Astrocyte of the hippocampus (primary cell): ENCODE data around the gene RTP4.
A peak's percentile ranks its signal among the peaks of the same experiment; 100 is the strongest.

ENCODE experiments used
- DNase-seq: peaks from one replicate; pipeline ENCODE4 v3.0.0; 2011; ENCODE audit warnings: low read depth, low spot score

Gene RTP4, protein sequence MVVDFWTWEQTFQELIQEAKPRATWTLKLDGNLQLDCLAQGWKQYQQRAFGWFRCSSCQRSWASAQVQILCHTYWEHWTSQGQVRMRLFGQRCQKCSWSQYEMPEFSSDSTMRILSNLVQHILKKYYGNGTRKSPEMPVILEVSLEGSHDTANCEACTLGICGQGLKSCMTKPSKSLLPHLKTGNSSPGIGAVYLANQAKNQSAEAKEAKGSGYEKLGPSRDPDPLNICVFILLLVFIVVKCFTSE

GRCh38 chr3:187368251-187369088 lies at the start of gene RTP4:
Gene RTP4 (plus strand): TSS chr3:187368385. CDS start chr3:187368442, 57 bp downstream.
- DNase-seq = peak; percentile 47

DNA sequence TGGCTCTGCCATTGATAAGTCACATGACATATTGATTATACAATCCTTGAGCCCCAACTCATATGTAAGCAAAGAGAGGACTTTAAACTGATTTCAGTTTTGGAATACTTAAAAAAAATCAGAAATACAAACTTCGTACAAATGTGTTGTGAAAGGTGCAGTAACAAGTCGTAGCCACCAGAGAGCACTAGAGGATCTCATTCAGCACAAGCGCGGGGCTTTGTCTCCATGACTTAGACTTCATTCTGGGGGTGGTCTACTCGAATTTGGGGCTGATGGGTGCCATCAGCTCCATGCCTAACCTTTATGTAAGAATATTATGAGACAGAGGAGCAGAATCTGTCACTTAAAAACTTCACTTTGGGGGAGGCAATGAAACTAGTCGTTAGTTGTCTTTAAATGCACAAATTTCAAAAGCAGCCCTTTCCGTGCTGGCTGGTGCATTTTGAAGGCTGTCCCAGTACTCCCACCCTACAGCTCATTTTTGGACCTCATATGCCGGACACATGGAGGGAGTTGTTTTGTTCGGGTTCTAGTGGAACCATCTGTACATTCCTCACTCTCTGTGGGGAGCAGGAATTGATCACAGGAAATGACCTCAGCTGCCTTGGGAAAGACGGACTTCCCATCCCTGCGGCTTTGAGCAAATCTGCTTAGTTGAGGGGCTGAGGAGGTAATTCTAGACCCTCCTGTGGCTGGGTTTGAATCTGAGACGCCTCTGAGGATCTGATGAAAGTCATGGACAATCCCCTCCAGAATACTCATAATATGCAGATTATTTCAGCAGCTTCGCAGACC lies 49.2 kb upstream of the RTP4 start:
- DNase-seq = peak; percentile 74

GRCh38 chr3:187319699-187320302 lies 48.4 kb upstream of the RTP4 start:
- peak; percentile 86 for DNase-seq

DNA sequence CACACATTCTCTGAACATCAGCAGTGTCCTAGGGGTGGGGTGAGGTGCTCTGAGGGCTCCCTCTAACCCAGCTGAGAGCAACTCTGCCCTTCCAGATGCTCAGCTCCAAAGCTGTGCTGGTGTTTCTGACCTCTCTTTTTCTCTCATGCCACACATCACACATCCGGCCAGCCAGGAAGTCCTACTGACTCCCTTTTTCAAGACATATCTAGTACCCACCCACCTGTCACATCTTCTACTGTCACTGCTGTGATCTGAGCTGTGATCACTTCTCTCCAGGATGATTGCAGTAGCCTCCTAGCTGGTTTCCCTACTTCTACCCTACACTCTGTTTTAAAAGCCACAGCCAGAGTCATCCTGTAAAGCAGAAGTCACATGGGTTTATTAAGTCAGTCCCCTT lies 46.4 kb upstream of the RTP4 start:
- DNase-seq = no peak

DNA sequence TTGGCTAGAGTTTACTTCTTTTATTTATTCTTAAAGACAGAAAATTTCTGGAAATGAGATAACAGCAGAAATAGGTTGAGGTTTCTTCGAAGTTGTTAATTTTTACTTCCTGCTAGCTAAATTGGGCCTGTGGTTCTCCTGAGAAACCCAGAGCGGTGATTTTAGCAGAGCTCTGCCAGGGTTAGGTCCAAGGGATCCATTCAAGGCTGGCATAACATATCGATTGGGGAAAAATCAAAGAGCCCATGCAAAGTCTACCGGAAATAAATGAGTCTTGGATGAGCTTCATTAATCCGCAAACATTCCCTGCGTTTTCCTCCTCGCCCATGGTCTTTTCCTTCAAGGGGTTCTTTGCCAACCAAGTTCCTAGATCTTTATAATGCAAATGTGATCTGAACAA lies 45.9 kb upstream of the RTP4 start:
- no peak for DNase-seq

DNA sequence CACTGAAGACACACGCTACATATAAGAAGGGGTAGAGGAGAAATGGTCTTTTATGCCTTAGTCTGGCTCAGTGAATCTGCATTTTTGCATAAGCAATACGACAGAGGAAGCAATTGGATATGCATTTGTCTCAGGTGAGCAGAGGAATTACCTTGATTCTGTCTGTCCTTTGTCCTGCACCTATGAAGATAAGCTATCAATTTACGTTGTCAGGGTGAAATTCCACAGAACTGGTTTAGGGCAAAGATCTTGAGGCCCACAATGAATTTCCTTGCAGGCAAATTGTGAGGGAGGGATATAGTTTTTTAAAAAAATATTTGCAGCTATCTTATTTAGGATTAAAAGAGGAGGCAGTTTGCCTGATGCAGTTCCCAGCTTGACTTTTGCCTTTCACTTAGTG lies 45.1 kb upstream of the RTP4 start:
- DNase-seq = no peak

DNA sequence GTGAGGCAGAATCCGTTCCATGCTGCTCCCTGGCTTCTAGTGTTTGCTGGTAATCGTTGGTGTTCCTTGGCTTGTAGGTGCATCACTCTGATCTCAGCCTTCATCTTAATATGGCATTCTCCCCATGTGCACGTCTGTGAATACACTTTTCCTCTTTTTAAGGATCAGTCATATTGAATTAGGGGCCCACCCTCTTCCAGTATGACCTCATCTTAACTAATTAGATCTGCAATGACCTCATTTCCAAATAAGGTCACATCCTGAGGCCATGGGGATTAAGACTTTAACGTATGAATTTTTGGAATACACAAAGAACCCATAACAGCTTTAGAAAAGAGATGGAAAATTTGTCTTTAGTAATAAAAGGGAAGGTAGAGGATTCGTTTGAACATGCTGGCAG lies 42.6 kb upstream of the RTP4 start:
- DNase-seq = no peak

DNA sequence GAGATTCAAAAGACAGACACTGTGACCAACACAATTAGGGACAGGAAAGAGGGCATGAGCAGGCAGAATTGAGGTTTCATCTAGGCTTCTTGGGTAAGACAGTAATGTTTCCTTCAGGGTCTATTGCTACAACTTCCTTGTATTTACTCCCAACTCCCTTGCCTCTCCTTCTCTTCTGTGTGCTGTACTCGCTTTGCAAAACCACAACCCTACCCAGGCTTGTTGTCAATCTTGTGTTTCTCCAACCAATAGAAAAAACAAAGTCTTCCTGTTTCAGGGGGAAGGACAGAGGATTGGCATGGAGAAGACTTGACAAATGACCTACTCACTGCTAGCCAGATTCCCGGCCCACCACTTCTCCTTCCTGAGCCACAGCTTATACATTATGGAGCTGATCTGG lies 40.3 kb upstream of the RTP4 start:
- DNase-seq = no peak

DNA sequence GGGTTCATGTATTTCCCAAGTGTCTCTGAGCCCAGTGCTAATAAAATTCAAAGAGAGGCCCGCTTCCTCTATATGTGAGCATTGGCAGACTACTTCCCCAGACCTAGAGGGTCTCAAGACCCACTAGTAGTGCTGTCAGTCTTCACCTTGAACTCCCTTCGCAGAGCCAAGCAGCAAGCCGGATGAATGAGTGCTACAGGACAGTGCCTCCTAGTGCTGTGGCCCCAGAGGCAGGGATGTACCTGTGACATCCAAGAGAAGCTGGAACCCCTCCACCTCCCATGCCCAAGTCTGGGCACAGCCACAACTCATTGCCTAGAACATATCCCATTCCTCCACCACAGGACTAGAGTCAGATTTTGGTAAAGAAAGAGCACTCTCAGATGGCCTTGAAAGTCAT lies 39.5 kb upstream of the RTP4 start:
- DNase-seq = no peak

DNA sequence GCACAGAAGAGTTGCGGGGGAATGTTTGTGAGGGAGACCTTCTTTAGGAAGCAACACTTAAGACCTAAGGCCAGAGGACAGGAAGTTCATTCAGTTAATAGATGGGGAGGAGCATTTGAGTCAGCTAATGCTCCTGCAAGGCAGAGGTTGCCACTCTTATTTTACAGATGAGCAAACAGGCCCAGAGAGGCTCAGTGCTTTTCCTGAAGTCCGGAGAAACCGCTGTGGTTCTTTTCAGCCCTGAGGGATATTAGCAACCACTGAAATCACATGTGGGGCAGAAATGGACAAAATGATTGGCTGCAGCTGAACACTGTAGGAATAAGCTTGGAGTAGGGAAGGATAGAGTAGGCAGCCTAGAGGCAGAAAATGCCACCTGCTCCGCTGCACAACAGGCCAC lies 33.3 kb upstream of the RTP4 start:
- DNase-seq = no peak

DNA sequence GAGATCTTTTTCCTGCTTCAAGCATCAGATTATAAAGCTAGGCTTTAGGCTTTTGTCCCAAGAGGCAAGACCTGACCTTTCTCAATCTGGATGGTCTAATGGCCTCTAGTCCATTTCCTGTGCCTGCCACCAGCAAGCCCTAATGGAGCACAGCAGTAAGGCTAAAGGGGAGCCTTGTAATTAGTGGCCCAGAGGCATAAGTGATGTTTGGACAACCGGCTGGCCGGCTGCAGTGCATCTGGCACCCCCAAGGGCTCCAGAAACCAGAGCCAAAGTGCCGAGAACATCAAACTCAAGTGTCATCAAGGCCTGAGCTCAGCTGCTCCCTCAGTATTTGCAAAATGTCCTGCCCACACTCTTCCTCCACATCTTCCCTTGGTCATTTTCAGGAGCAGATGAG lies 31.9 kb upstream of the RTP4 start:
- DNase-seq = no peak

GRCh38 chr3:187340578-187340977 lies 27.6 kb upstream of the RTP4 start:
- DNase-seq = no peak

DNA sequence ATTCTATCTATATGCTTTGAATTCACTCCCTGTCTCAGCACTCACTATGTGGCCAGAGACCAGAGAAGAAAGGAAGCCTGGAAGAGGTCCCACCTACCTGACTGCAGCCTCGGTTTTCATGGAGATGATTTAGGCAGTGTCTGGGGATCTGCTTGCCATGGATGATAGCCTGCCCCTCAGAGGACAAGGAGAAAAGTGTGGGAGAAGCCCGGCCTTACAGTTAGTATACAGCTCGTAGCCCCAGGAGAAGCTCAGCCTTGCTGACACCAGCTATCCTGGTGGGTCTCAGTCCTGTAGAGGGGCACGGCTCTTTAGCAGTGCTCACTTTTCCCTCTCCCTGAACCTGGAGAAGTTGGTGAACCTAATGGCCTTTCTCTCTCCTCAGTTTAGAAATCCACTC lies 25.9 kb upstream of the RTP4 start:
- DNase-seq = no peak

GRCh38 chr3:187343670-187344069 lies 24.5 kb upstream of the RTP4 start:
- DNase-seq = no peak

GRCh38 chr3:187352581-187353575 lies 15.3 kb upstream of the RTP4 start:
- peak; percentile 61 for DNase-seq

DNA sequence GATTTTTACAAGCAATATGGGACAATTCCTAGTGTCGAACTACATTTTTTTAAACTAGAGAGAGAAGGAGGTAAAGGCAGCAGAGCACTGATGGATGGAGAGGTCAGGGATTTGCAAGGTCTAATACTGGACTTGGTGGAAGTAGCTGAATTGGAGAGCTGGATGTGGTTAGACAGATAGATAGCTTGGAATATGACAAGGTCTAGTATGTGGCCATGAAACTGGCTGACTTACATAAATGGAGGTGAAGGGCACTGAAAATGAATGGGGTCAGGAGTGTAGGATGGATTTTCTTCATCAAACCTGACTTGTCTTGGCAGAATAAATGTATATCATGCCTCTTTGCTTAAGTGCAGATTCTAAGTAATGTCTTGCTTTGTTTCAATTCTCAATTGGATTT lies 10.1 kb upstream of the RTP4 start:
- DNase-seq = no peak

DNA sequence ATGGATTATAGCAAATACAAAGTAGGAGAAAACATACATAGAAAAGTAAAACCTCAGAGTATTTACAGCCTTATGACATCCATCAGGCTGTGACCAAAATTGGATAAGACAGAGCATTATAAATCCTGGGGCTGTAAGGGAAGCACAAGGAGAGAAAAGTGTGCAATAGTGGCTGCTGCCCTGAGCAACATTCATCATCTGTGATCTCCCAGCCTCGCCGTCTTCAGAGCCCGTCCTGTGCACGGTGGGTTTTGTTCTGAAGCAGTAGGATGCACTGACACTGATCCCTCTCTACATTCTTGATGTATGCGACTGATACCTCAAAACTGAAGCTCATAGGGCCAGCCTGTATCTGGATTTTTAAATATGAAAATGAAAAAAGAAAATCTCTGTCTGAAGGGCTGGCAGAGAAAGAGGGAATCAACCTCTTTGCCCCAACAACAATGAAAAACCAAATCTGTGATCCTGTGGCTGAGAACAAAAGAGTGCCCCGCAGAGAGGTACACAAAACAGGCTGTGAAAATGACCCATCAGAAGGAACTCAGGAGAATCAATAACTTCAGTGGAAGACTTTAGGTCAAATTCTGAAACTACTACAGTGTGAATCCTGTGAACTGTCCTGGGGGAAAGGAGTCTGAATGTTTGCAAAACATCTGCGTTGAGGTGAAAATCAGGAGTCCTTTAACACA lies 8.2 kb upstream of the RTP4 start:
- DNase-seq = no peak

DNA sequence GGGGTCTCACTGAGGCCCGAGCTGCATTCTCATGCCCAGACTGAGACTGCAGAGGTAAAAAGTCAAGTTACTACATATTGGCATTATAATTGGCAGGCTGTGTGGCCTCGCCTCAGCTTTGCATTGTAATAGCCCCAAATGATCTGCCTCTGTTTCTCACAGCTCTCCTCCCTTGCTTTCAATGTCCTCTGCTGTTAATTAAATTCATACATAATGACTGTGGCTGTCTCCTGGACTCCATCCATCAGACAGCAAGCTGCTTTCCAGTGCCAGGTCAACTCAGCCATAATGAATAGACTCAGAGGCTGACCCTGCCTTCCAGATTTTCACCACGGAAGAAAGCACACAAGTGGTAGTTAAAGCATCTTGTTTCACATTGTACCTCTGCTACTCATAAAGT lies 7.6 kb upstream of the RTP4 start:
- peak; percentile 85 for DNase-seq

DNA sequence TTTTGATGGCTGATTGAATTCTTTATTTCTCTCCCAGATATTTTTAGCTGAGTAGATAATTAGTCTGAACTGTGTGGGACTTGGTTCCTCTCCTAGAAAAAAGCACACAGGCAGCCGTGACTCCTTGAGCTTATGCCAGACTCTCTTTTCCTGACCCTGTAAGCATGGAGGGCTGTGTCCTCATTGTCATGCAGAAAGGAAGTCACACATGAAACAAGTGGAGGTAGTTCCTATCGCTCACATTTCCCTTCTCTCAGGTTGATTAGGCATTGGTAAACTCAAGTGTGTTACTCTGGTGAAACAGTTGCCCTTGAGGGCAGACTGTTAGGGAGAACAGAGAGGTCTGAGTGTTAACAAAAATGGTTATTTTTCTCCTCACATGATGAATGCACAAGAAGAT lies 6.3 kb upstream of the RTP4 start:
- peak; percentile 23 for DNase-seq

DNA sequence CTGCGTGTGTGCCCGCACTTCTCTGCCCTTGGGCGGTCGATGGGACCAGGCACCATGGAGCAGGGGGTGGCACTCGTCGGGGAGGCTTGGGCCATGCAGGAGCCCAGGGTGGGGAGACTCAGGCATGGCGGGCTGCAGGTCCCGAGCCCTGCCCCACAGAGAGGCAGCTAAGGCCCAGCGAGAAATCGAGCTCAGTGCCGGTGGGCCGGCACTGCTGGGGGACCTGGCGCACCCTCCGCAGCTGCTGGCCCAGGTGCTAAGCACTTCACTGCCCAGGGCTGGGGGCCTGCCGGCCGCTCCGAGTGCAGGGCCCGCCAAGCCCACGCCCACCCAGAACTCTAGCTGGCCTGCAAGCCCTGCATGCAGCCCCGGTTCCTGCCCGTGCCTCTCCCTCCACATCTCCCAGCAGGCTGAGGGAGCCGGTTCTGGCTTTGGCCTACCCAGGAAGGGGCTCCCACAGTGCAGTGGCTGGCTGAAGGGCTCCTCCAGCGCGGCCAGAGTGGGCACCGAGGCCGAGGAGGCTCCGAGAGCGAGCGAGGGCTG lies 553 bp upstream of the RTP4 start:
- DNase-seq = no peak
